CD4-positive, alpha-beta T cell treated with Interleukin-10 for 1 hour (primary cell): ENCODE measurements around the gene TGFBR3L.

Source experiments
- DNase-seq: peaks from one replicate; pipeline ENCODE4 v3.0.0-alpha.2; 2020

Gene TGFBR3L

GRCh38 chr19:7914598-7915045, at the start of gene TGFBR3L:
TSS of gene TGFBR3L (plus strand) at chr19:7914830.
- DNase-seq = no peak

- DNase-seq = peak; percentile 31
Observed at GRCh38 chr19:7865262-7865911, 49.2 kb upstream of the TGFBR3L start.

DNA sequence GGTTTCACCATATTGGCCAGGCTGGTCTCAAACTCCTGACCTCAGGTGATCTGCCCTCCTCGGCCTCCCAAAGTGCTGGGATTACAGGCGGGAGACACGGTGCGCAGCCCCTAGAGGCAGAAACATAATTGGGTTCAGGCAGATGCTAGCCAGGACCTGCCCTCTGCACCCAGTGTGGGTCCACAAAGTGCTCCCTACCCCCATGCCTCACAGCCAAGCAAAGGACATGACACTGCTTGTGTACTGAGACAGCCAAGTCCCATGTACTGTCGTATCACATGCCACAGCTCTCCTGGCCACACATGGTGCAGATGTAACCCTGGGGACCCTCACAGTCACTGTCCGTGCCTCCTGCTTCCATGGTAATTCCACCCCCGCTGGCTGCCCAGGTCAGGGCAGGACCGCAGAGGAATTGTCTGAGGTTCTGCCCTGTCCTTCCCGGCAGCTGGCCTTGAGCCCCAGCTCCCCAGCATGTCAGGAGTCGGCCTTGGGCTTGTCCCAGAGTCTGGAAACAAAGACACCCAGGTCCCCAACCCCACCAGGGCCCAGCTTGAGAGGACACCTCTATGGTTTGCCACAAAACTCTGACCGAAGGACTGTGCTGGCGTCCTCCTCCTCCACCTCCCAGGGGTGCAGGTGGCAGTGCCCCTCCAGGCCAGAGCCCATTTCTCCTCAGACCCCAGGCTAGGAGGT, 48.1 kb upstream of the TGFBR3L start:
- DNase-seq = no peak

GRCh38 chr19:7867092-7867844, 47.4 kb upstream of the TGFBR3L start:
- no peak for DNase-seq

- DNase-seq = no peak
Observed at GRCh38 chr19:7868326-7868670, 46.3 kb upstream of the TGFBR3L start.

DNA sequence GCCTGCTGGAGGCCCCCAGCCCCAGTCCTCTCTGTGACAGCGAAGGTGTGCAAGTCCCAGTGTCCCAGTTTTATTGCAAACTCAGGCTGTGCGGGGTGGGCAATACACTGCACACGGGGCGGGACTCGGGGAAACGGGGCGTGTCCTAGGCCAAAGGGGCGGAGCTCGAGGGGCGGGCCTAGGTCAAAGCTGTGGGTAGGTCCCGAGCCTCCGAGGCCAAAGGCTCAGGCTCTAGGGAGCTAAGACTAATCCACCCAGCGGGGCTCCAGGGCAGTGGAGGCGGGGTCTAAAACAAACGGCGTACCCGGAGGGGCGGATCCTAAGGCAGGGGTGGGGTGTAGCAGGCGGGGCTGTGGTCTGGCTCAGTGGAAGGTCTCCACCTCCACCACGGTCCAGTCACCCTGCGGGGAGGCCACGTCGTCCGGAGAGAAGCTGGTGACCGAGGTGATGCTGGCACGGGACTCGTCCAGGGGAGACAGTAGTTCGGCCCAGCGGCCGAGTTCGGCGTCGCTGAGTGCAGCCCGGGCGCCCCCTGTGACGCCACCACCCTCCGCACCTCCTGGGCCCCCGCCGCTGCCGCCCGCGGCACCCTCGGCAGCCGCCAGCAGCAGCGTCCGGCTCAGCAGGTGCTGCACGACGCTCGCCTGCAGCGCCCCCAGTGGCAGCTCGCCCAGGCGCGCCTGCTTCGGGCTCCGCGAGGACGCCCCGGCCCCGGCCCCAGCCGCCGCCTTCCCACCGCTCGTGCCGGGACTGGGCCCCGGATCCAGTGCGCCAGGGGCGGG, 45.8 kb upstream of the TGFBR3L start:
- peak; percentile 88 for DNase-seq

GRCh38 chr19:7869453-7869909, 45.1 kb upstream of the TGFBR3L start:
- peak; percentile 86 for DNase-seq

DNA sequence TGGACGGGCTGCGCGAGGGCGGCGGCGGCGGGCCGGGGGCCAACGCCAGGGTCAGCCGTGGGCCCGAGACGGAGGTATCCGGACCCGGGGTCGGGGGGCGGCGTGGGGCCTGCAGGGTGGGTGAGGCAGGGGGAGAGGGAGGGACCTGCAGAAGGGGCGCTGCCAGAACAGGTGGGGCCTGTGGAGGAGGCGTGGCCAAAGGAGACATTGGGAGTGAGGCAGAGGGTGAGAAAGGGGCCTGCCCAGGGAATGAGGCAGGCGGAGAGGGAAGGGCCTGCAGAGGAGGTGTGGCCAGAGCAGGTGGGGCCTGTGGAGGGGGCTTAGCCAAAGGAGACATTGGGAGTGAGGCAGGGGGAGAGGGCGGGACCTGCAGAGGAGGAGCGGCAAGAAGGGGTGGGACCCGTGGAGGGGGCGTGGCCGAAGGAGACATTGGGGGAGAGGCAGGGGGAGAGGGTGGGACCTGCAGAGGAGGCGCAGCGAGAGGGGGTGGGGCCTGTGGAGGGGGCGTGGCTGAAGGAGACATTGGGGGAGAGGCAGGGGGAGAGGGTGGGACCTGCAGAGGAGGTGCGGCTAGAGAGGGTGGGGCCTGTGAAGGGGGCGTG, 44.6 kb upstream of the TGFBR3L start:
- DNase-seq = peak; percentile 69

- peak; percentile 61 for DNase-seq
Observed at GRCh38 chr19:7870571-7871436, 43.8 kb upstream of the TGFBR3L start.

- DNase-seq = peak; percentile 90
Observed at GRCh38 chr19:7871437-7872305, 43.0 kb upstream of the TGFBR3L start.

DNA sequence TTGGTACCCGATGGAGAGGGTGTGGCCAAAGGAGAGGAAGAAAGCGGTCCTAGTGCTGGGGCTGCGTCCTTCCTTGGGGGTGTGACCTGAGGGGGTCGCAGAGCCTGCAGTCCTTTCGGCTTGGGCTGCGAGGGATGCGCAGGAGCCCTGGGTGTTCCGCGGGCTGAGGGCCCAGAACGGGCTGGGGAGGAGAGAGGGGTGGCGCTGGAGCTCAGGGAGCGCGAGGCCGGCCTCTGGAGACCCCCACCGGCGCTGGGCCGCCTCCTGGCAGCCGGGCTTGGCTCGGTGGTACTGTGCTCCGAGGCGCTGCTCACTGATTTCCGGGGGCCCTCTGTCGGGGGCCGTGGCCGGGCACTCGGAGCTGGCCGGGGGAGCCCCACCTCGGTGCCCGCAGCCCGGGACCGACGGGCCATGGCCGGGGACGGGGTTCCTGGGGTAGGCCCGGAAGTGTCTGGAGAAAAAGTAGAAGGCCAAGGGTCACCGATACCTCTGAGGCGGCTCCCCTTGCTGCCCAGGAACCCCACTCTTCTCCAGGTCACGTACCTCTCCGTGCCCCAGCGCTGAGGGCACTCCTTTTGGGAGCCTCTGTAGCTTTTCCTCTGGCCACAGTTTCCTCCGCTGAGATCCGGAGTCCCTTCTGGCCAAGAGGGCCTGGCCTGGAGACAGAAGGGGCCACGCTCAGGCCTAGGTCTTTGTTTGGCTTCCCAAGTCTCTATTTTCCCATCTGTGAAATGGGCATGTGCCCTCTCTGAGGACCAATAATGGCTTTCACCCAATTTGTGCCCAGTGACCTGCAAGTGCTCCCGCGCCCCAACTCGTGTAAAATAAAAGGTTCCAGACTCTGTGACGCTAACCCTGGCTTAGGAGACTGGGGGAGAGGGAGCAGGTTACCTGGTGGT, 42.1 kb upstream of the TGFBR3L start:
- DNase-seq = no peak

DNA sequence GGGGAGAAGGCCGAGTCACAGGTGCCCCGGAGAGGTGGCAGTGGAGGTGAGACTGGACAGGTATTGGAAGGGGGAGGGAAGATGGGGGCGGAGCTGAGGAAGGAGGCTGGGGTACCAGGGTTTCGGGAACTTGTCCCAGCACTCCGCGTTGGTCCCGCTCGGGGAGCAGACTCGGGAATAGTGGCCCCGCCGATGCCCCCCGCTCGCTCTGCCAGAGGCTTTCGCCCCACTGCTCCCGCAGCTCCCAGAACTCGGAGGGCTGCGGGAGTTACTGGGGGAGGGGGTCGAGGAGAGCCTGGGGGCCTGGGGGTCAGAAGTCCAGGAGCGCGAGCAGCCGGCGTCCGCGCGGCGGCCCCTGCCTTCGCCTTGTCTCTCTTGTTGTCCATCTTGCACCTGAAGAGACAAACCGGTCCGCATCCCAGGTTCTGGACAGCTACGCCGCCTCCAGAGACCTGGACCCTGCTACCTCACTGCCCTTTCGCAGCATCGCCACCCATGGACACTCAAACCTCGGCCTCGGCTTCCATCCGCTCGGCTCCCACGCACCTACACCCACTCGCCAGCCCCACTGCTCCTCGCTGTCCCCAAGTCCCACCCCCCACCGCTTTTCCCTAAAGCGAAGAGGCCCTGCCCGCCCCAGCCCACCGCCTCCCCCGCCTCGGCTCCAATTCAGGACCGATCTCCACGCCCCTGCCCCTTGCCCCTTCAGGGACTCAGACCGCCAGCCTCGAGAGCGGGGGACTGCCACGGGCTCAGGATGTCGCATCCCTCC, 41.1 kb upstream of the TGFBR3L start:
- DNase-seq = no peak

DNA sequence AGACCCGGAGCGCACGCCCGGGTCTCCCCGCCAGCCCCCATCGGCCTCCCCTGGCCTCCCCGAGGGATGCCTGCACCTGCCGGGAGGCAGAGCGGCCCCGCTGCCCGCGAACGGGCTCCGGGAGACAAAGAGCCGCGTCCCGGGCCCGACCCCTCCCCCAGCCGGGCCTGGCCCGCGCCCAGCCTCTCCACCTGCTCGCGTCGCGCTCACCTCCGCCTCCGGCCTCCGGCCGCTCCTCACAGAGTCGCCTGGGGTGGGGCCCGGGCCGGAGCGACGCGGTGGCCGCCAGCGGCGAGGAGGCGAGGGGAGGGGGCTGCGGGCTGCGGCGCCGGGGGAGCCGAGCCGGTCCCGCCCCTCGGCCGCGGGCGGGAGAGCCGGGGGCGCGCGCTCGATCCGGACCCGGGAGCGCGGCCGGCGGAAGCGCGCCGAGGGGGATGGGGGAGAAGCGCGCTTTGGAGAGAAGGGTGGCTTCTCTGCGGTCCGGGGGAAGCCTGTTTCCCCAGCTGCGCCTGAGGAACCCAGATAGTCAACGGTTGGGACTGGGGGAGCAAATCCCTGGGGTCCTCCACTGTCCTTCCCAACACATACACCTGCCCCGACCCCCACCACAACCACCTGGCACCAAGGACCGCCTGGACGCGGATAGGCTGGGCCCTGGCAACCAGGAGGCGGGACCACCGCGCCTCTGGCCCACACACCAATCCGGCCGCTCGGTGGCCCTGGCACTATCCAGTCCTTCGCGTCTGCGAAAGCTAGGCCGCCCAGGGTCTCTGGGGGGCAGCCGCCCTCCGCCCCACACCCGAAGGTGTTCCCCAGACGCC, 40.3 kb upstream of the TGFBR3L start, which contains the start of gene PRR36:
Gene PRR36 (minus strand): TSS at position 315 of the 821 bp plus-strand sequence. CDS start 701 bp downstream, outside the sequence.
- no peak for DNase-seq

DNA sequence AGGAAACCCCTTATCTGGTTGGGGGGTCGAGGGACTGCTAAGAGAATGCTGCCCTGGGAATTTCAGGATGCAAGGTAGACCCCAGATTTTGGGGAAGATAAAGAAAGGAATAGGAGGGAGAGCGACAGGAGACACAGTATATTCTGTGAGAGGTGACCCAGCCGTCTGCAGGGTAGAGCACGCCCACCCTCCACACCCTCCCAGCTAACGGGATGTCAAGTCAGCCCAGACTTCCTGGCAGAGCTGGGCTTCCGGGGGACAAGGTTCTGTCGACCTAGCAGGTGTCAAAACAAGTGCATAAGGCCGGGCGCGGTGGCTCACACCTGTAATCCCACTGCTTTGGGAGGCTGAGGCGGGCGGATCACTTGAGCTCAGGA, 39.7 kb upstream of the TGFBR3L start:
- DNase-seq = no peak

- no peak for DNase-seq
Observed at GRCh38 chr19:7877249-7877836, 37.3 kb upstream of the TGFBR3L start.

DNA sequence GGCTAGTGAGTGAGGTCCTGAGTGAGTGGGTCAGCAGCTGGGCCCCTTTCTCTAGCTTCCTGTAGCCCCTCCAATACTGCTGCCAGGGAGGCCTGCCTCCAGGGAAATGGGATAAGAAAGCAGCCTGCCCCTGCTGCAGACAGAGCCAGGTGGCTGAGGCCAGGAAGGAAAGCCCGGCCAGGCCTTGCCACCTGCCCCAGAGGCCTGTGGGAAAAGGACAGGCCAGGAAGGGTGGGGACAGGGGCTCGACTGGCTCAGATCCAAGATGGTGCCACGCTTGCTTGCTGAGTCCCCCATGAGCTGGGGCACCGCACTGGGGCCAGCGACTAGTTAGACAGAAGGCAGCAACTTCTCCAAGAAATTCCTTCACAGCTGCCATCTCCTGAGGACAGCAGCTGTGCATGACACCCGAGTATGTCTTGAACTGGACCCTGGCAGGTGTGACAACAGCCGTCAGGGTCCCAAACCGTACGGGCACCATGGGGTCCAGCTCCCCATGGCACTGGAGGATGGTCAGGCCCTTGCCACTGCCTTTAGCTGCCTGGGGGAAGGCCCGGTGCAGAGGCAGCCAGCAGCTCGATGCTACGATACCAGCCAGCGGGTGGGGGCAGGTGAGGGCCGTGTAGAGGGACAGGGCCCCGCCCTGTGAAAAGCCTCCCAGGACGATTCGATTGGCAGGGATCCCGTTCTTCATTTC, 35.4 kb upstream of the TGFBR3L start:
- DNase-seq = no peak

- DNase-seq = no peak
Observed at GRCh38 chr19:7879836-7880235, 34.8 kb upstream of the TGFBR3L start.
